Keratinocyte (primary cell): ENCODE measurements around the gene KCNJ1. TPM values are rescaled to one million over a fixed set of nuclear protein-coding genes. Genes with fewer than 3 reads are reported as not detected.

ENCODE experiments used
- DNase-seq: peaks from one replicate; pipeline ENCODE4 v3.0.0-alpha.2; 2011; ENCODE audit warnings: low read depth, missing footprints, low spot score
- FAIRE-seq: peaks from 2 replicates; lab custom pipeline; 2011; peaks lifted over from hg19 to GRCh38; lab: Jason Lieb, UNC
- H2AFZ ChIP-seq: 2 replicates; pipeline ENCODE4 v1.6.0; 2012; ENCODE audit warnings: low read length, control low read depth, inconsistent platforms; ENCODE audit not compliant: control insufficient read depth
- H3K27ac ChIP-seq: 2 replicates; pipeline ENCODE4 v1.5.1; 2011; ENCODE audit warnings: low read length; ENCODE audit not compliant: control insufficient read depth, insufficient read depth
- H3K27me3 ChIP-seq: 3 replicates; pipeline ENCODE4 v1.6.0; 2011; ENCODE audit warnings: low read length; ENCODE audit not compliant: control insufficient read depth, insufficient read depth; ENCODE audit errors: extremely low read depth
- H3K36me3 ChIP-seq, 2 experiments: 2 replicates in 1 of 2; 3 replicates in 1 of 2; pipeline ENCODE4 v1.5.1; 2011; ENCODE audit warnings: low read length in 2 of 2, mild to moderate bottlenecking in 1 of 2; ENCODE audit not compliant: control insufficient read depth in 2 of 2, insufficient read depth in 2 of 2; ENCODE audit errors: extremely low read depth in 1 of 2
- H3K4me1 ChIP-seq: 3 replicates; pipeline ENCODE4 v1.5.1; 2011; ENCODE audit warnings: low read length; ENCODE audit not compliant: control insufficient read depth, insufficient read depth; ENCODE audit errors: extremely low read depth
- H3K4me2 ChIP-seq: 3 replicates; pipeline ENCODE4 v1.6.0; 2011; ENCODE audit warnings: low read depth, low read length; ENCODE audit not compliant: control insufficient read depth, insufficient read depth; ENCODE audit errors: extremely low read depth
- H3K4me3 ChIP-seq, 3 experiments: fragments of 200-600 bp in 1 of 3; sonication (generic) in 1 of 3; 2 replicates in 2 of 3; 3 replicates in 1 of 3; pipeline ENCODE4 v1.5.1; 2011 to 2016; ENCODE audit warnings: low read length in 3 of 3, mild to moderate bottlenecking in 3 of 3, control low read depth in 2 of 3, inconsistent platforms in 1 of 3, low read depth in 1 of 3, mixed read lengths in 1 of 3, mixed run types in 1 of 3, moderate library complexity in 1 of 3; ENCODE audit not compliant: control insufficient read depth in 2 of 3, insufficient read depth in 2 of 3; ENCODE audit errors: extremely low read depth in 1 of 3
- H3K79me2 ChIP-seq: 2 replicates; pipeline ENCODE4 v1.6.0; 2012; ENCODE audit warnings: low read length; ENCODE audit not compliant: control insufficient read depth, insufficient read depth
- H3K9ac ChIP-seq: 3 replicates; pipeline ENCODE4 v1.6.0; 2011; ENCODE audit warnings: low read length; ENCODE audit not compliant: control insufficient read depth, insufficient read depth; ENCODE audit errors: extremely low read depth
- H3K9me1 ChIP-seq: 3 replicates; pipeline ENCODE4 v1.6.0; 2011; ENCODE audit warnings: low read length; ENCODE audit not compliant: control insufficient read depth, insufficient read depth; ENCODE audit errors: extremely low read depth
- H3K9me3 ChIP-seq: 2 replicates; pipeline ENCODE4 v1.5.1; 2012; ENCODE audit warnings: low read depth, low read length; ENCODE audit not compliant: control insufficient read depth
- H4K20me1 ChIP-seq: 3 replicates; pipeline ENCODE4 v1.6.0; 2011; ENCODE audit warnings: low read length; ENCODE audit not compliant: control insufficient read depth, insufficient read depth; ENCODE audit errors: extremely low read depth
- CTCF ChIP-seq, 3 experiments: IDR thresholded peaks in 1 of 3; conservative IDR thresholded peaks in 1 of 3; optimal IDR thresholded peaks in 1 of 3; 2 replicates in 2 of 3; 3 replicates in 1 of 3; pipeline versions ENCODE3 to v1.5.1; 2011; ENCODE audit warnings: low read length in 3 of 3, mild to moderate bottlenecking in 3 of 3, moderate library complexity in 2 of 3, control low read depth in 1 of 3, inconsistent platforms in 1 of 3; ENCODE audit not compliant: insufficient read depth in 2 of 3; ENCODE audit errors: extremely low read depth in 1 of 3
- EZH2 ChIP-seq: IDR thresholded peaks from one replicate; pipeline ENCODE4 v1.6.1; 2012; ENCODE audit warnings: inconsistent platforms, mild to moderate bottlenecking, low read length, moderate library complexity
- dilution Hi-C: fragments of 300-500 bp; cut with MboI; formaldehyde crosslinking; loops from one replicate; pipeline ENCODE4 v1.7.0; 2020; ENCODE audit warnings: low sequenced_read_pairs; ENCODE audit not compliant: extremely low pct_ligation_motif_present
- polyA plus RNA-seq, 5 experiments: library from polyadenylated mRNA; depleted of rRNA in 3 of 5; stranded (reverse) in 3 of 5; stranded (forward) in 1 of 5; unstranded in 1 of 5; fragments of >200 nt; gene quantifications; 1 replicate in 1 of 5; 2 replicates in 3 of 5; 3 replicates in 1 of 5; pipeline versions ENCODE4 v1.2.1 to v1.2.3, GENCODE V29; 2011 to 2012; ENCODE audit warnings: missing spikeins in 2 of 5, low read depth in 1 of 5, low replicate concordance in 1 of 5

Gene KCNJ1
- polyA plus RNA-seq, 1 donor (not counting 4 experiments of a cell fraction or from before 2014, with no cell fraction given) = 0.12 TPM

- Histone ChIP-seq H3K9me1 (no peaks in the 10 kb centered on the region), H3K4me3 (no peak overlapping the region), H3K9ac (no peak overlapping the region), H3K4me2 (no peak overlapping the region), H3K27me3 (peaks cover 2% of the 10 kb centered on the region), H3K4me1 (no peaks in the 10 kb centered on the region), H2AFZ (no peak overlapping the region), H3K9me3 (no peaks in the 10 kb centered on the region), H3K27ac (no peak overlapping the region), H3K79me2 (no peaks in the 10 kb centered on the region), H3K36me3 (no peaks in the 10 kb centered on the region), H4K20me1 (no peaks in the 10 kb centered on the region)
- DNase-seq (no peak), FAIRE-seq (no peak)
- dilution Hi-C loops = no loop called here
- TF ChIP-seq CTCF (optimal IDR thresholded peaks at IDR 0.05 in 1 of 3, IDR thresholded peaks at IDR 0.05 in 1 of 3, conservative IDR thresholded peaks at IDR 0.05 in 1 of 3; ENCODE audit: extremely low read depth in 1 of 3, insufficient read depth in 2 of 3, low read length in 3 of 3) (no peak), EZH2 (no peak)
Observed at GRCh38 chr11:128868841-128869671, 2.0 kb upstream of the KCNJ1 start.

GRCh38 chr11:128865490-128865889 lies 1.6 kb downstream of the KCNJ1 start:
- Histone ChIP-seq H3K9ac (no peak overlapping the region), H3K36me3 (no peaks in the 10 kb centered on the region), H3K27me3 (no peaks in the 10 kb centered on the region), H2AFZ (no peak overlapping the region), H3K9me1 (no peaks in the 10 kb centered on the region), H3K4me1 (peaks cover 13% of the 10 kb centered on the region), H3K4me2 (no peak overlapping the region), H4K20me1 (no peaks in the 10 kb centered on the region), H3K9me3 (no peaks in the 10 kb centered on the region), H3K4me3 (no peak overlapping the region), H3K27ac (no peak overlapping the region), H3K79me2 (no peaks in the 10 kb centered on the region)
- DNase-seq = no peak
- TF ChIP-seq EZH2 (no peak), CTCF (optimal IDR thresholded peaks at IDR 0.05 in 1 of 3, IDR thresholded peaks at IDR 0.05 in 1 of 3, conservative IDR thresholded peaks at IDR 0.05 in 1 of 3; ENCODE audit: extremely low read depth in 1 of 3, insufficient read depth in 2 of 3, low read length in 3 of 3) (no peak)
- dilution Hi-C loops = no loop called here
- peak; percentile 26 for FAIRE-seq
